Smooth muscle cell of bladder (primary cell): ENCODE results near the gene RSPO3. TPM values are rescaled to one million over a fixed set of nuclear protein-coding genes. Genes with fewer than 3 reads are reported as not detected.

Experiments
- total RNA-seq: library from RNA; depleted of rRNA; stranded (reverse); fragments of >200 nt; gene quantifications from 2 replicates; pipeline ENCODE4 v1.2.3, GENCODE V29; 2014

The RSPO3 gene, protein sequence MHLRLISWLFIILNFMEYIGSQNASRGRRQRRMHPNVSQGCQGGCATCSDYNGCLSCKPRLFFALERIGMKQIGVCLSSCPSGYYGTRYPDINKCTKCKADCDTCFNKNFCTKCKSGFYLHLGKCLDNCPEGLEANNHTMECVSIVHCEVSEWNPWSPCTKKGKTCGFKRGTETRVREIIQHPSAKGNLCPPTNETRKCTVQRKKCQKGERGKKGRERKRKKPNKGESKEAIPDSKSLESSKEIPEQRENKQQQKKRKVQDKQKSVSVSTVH
- total RNA-seq, result 3.7 and 17.4 TPM in 2 replicates

DNA sequence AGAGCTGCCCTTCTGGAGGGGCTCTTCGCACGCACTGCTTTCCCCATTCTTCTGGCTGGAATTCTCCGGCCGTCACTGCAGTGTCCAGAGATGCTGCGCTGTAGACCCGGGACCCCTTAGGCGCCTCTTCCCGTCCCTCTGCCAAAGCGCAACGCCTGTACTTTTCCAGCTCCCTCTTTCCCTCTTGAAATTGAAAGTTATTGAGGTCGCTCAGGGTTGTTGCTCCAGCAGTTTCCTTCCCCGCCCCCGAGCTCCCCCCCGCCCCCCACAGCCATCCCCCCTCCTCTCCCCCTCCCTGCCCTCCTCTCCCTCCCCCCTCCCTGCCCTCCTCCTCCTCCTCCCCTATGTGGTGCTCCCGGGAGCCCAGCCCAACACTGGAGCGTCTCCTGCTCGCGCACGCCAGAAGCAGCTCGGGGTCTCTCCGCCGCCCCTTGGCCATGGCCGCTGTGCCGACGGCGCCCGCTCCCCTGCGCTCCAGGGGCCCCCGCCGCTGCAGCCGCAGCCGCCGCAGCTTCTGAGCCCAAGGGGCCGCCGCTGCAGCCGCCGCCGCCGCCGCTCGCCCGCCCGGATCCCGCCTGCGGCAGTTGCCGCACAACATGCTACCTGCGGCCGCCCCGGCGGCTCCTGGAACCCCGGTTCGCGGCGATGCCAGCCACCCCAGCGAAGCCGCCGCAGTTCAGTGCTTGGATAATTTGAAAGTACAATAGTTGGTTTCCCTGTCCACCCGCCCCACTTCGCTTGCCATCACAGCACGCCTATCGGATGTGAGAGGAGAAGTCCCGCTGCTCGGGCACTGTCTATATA is at the start of gene RSPO3:
Gene RSPO3 (plus strand): TSS at position 374 of the 804 bp plus-strand sequence. CDS start 522 bp downstream, outside the sequence.

Other genes with a start within 250 kb of the RSPO3 start
- 46.1 and 57.7 TPM in 2 replicates for gene RNF146, start 148.2 kb downstream of the RSPO3 start, total RNA-seq
- 43.6 and 54.5 TPM in 2 replicates for gene ECHDC1, start 224.9 kb downstream of the RSPO3 start, total RNA-seq